ENCODE measurements around the gene EFTUD2. TPM values are rescaled to one million over a fixed set of nuclear protein-coding genes. Genes with fewer than 3 reads are reported as not detected.

Gene EFTUD2
- total RNA-seq, 1 donor: 72.7 TPM

GRCh38 chr17:44920565-44920940, 21.3 kb upstream of the EFTUD2 start:
- H3K36me3 ChIP-seq (ENCODE audit: insufficient read depth, low read length): no peaks in the 10 kb centered on the region
- H3K9me3 ChIP-seq (ENCODE audit: low read depth, low read length): no peaks in the 10 kb centered on the region
- no peaks in the 10 kb centered on the region for H3K27me3 ChIP-seq (ENCODE audit: insufficient read depth, low read length)
- peaks cover 10% of the 10 kb centered on the region for H3K4me1 ChIP-seq (ENCODE audit: insufficient read depth, low read length)
- H3K79me2 ChIP-seq (ENCODE audit: insufficient read depth, low read length): no peaks in the 10 kb centered on the region
- no peak overlapping the region for H3K27ac ChIP-seq (ENCODE audit: low read depth, low read length)
- H3K4me3 ChIP-seq (ENCODE audit: insufficient read depth, low read length): no peak overlapping the region
- H2AFZ ChIP-seq (ENCODE audit: low read length): no peak overlapping the region
- H3K4me2 ChIP-seq (ENCODE audit: insufficient read depth, low read length): peak overlapping the region; percentile 29
- no peak for TF ChIP-seq CTCF (IDR thresholded peaks at IDR 0.05; ENCODE audit: extremely low read depth, low read depth, low read length)
- peak; percentile 52 for DNase-seq (ENCODE audit: insufficient read length, low spot score, missing footprints)
- H4K20me1 ChIP-seq (ENCODE audit: insufficient read depth, low read length): no peaks in the 10 kb centered on the region

GRCh38 chr17:44919885-44920564, 20.8 kb upstream of the EFTUD2 start:
- DNase-seq (ENCODE audit: insufficient read length, low spot score, missing footprints): peak; percentile 99
- Histone ChIP-seq H3K27ac (ENCODE audit: low read depth, low read length) (no peak overlapping the region), H4K20me1 (ENCODE audit: insufficient read depth, low read length) (no peaks in the 10 kb centered on the region), H3K4me2 (ENCODE audit: insufficient read depth, low read length) (peak overlapping the region; percentile 29), H3K9me3 (ENCODE audit: low read depth, low read length) (no peaks in the 10 kb centered on the region), H3K36me3 (ENCODE audit: insufficient read depth, low read length) (no peaks in the 10 kb centered on the region), H3K79me2 (ENCODE audit: insufficient read depth, low read length) (no peaks in the 10 kb centered on the region), H2AFZ (ENCODE audit: low read length) (peak overlapping the region; percentile 40), H3K4me1 (ENCODE audit: insufficient read depth, low read length) (peaks cover 10% of the 10 kb centered on the region), H3K27me3 (ENCODE audit: insufficient read depth, low read length) (no peaks in the 10 kb centered on the region), H3K4me3 (ENCODE audit: insufficient read depth, low read length) (no peak overlapping the region)
- TF ChIP-seq CTCF (IDR thresholded peaks at IDR 0.05; ENCODE audit: extremely low read depth, low read depth, low read length): peak; percentile 86

GRCh38 chr17:44919411-44919810, 20.2 kb upstream of the EFTUD2 start:
- no peak overlapping the region for H3K27ac ChIP-seq (ENCODE audit: low read depth, low read length)
- peaks cover 10% of the 10 kb centered on the region for H3K4me1 ChIP-seq (ENCODE audit: insufficient read depth, low read length)
- no peaks in the 10 kb centered on the region for H3K9me3 ChIP-seq (ENCODE audit: low read depth, low read length)
- TF ChIP-seq CTCF (IDR thresholded peaks at IDR 0.05; ENCODE audit: extremely low read depth, low read depth, low read length): no peak
- peak; percentile 80 for DNase-seq (ENCODE audit: insufficient read length, low spot score, missing footprints)
- peak overlapping the region; percentile 40 for H2AFZ ChIP-seq (ENCODE audit: low read length)
- no peaks in the 10 kb centered on the region for H4K20me1 ChIP-seq (ENCODE audit: insufficient read depth, low read length)
- H3K4me3 ChIP-seq (ENCODE audit: insufficient read depth, low read length): no peak overlapping the region
- no peaks in the 10 kb centered on the region for H3K79me2 ChIP-seq (ENCODE audit: insufficient read depth, low read length)
- H3K36me3 ChIP-seq (ENCODE audit: insufficient read depth, low read length): no peaks in the 10 kb centered on the region
- H3K4me2 ChIP-seq (ENCODE audit: insufficient read depth, low read length): no peak overlapping the region
- no peaks in the 10 kb centered on the region for H3K27me3 ChIP-seq (ENCODE audit: insufficient read depth, low read length)

- no peak for TF ChIP-seq CTCF (IDR thresholded peaks at IDR 0.05; ENCODE audit: extremely low read depth, low read depth, low read length)
- H3K27me3 ChIP-seq (ENCODE audit: insufficient read depth, low read length): peaks cover 1% of the 10 kb centered on the region
- H2AFZ ChIP-seq (ENCODE audit: low read length): no peak overlapping the region
- no peak overlapping the region for H3K4me2 ChIP-seq (ENCODE audit: insufficient read depth, low read length)
- no peak overlapping the region for H3K27ac ChIP-seq (ENCODE audit: low read depth, low read length)
- DNase-seq (ENCODE audit: insufficient read length, low spot score, missing footprints): no peak
- no peaks in the 10 kb centered on the region for H4K20me1 ChIP-seq (ENCODE audit: insufficient read depth, low read length)
- H3K4me1 ChIP-seq (ENCODE audit: insufficient read depth, low read length): peaks cover 10% of the 10 kb centered on the region
- H3K79me2 ChIP-seq (ENCODE audit: insufficient read depth, low read length): no peaks in the 10 kb centered on the region
- H3K9me3 ChIP-seq (ENCODE audit: low read depth, low read length): no peaks in the 10 kb centered on the region
- no peak overlapping the region for H3K4me3 ChIP-seq (ENCODE audit: insufficient read depth, low read length)
- H3K36me3 ChIP-seq (ENCODE audit: insufficient read depth, low read length): no peaks in the 10 kb centered on the region
These were observed 18.8 kb upstream of the EFTUD2 start for GRCh38 chr17:44918006-44918405.
